Tibial nerve (tissue), 3 donors: ENCODE data around the gene TOMM34.

Experiments
- CTCF ChIP-seq, 5 experiments: fragments of 200-600 bp in 3 of 5; fragments of 450-650 bp in 2 of 5; sonication (generic) in 3 of 5; IDR thresholded peaks; one replicate each; pipeline ENCODE4 v1.5.1; 2016 to 2019; ENCODE audit warnings: antibody characterized with exemption in 5 of 5, mild to moderate bottlenecking in 3 of 5, moderate library complexity in 2 of 5
- POLR2A ChIP-seq, 2 donors: fragments of 450-650 bp; IDR thresholded peaks; one replicate each; pipeline ENCODE4 v1.6.1; 2017; ENCODE audit warnings: antibody characterized with exemption in 2 of 2, mild to moderate bottlenecking in 2 of 2, moderate library complexity in 2 of 2

- TF ChIP-seq CTCF (IDR thresholded peaks at IDR 0.05) (no peak), POLR2A (IDR thresholded peaks at IDR 0.05) (no peak)
Measured at GRCh38 chr20:44897133-44897532, 63.1 kb downstream of the TOMM34 start.
